ENCODE data around the gene NBDY. TPM values are rescaled to one million over a fixed set of nuclear protein-coding genes. Genes with fewer than 3 reads are reported as not detected.
A peak's percentile ranks its signal among the peaks of the same experiment; 100 is the strongest.
"Not testable (repeated sequence)": the region's sequence is repeated elsewhere in the genome, so short reads cannot be mapped to it uniquely, and the experiment has no call there.

The NBDY gene
- total RNA-seq: 29.3 and 36.7 TPM in 2 replicates

GRCh38 chrX:56729152-56729850 is at the start of gene NBDY:
NBDY (plus strand) TSS chrX:56729243; CDS start chrX:56729354, 111 bp downstream.
- DNase-seq (ENCODE audit: low spot score): peak; percentile 2
- peak within 1 kb of the TSS; percentile 92 for H3K4me3 Mint-ChIP-seq
- intact Hi-C loops (cut with micrococcal nuclease): loop anchor here (2.0 to 5.0 kb wide), 3 partner anchors 332 to 1010 kb away; no protein-coding TSS in a partner anchor
- no peaks in the 10 kb centered on the region for H3K27me3 Mint-ChIP-seq (ENCODE audit: insufficient read depth)
- H3K4me1 Mint-ChIP-seq (ENCODE audit: low read depth): peaks cover 21% of the 10 kb centered on the region
- H3K9me3 Mint-ChIP-seq: no peaks in the 10 kb centered on the region
- H3K27ac Mint-ChIP-seq: peak within 1 kb of the TSS; percentile 86
- peaks cover 3% of the 10 kb centered on the region for H3K36me3 Mint-ChIP-seq (ENCODE audit: low read depth)

GRCh38 chrX:56704530-56704929 is 24.5 kb upstream of the NBDY start:
- DNase-seq (ENCODE audit: low spot score); H3K4me1 Mint-ChIP-seq (ENCODE audit: low read depth); H3K4me3 Mint-ChIP-seq; H3K27ac Mint-ChIP-seq; intact Hi-C loops (cut with micrococcal nuclease); H3K36me3 Mint-ChIP-seq (ENCODE audit: low read depth); H3K9me3 Mint-ChIP-seq; H3K27me3 Mint-ChIP-seq (ENCODE audit: insufficient read depth): not testable (repeated sequence)

- Mint-ChIP-seq H3K4me3 (no peak overlapping the region), H3K27ac (no peak overlapping the region), H3K27me3 (ENCODE audit: insufficient read depth) (no peaks in the 10 kb centered on the region), H3K36me3 (ENCODE audit: low read depth) (no peaks in the 10 kb centered on the region), H3K4me1 (ENCODE audit: low read depth) (peaks cover 11% of the 10 kb centered on the region), H3K9me3 (no peaks in the 10 kb centered on the region)
- intact Hi-C loops (cut with micrococcal nuclease): loop anchor here (1.0 to 5.0 kb wide), 4 partner anchors 329 to 494 kb away; partner anchors contain the start of gene KLF8
- peak; percentile 10 for DNase-seq (ENCODE audit: low spot score)
Measured at GRCh38 chrX:56726605-56727004, 2.4 kb upstream of the NBDY start.

- DNase-seq (ENCODE audit: low spot score): no peak
- Mint-ChIP-seq H3K9me3 (no peaks in the 10 kb centered on the region), H3K4me3 (no peak overlapping the region), H3K4me1 (ENCODE audit: low read depth) (peaks cover 17% of the 10 kb centered on the region), H3K27ac (no peak overlapping the region), H3K27me3 (ENCODE audit: insufficient read depth) (no peaks in the 10 kb centered on the region), H3K36me3 (ENCODE audit: low read depth) (peaks cover 3% of the 10 kb centered on the region)
- intact Hi-C loops (cut with micrococcal nuclease): loop anchor here (5.0 kb wide), 2 partner anchors 330 to 360 kb away; no protein-coding TSS in a partner anchor
Measured at GRCh38 chrX:56727531-56727930, 1.5 kb upstream of the NBDY start.

- peak overlapping the region; percentile 11 for H3K27ac Mint-ChIP-seq
Measured at GRCh38 chrX:56728321-56728720, 722 bp upstream of the NBDY start.

GRCh38 chrX:56728752-56729151 is 291 bp upstream of the NBDY start:
- H3K36me3 Mint-ChIP-seq (ENCODE audit: low read depth): peaks cover 3% of the 10 kb centered on the region

More at GRCh38 chrX:56728321-56728720, 722 bp upstream of the NBDY start:
- H3K4me3 Mint-ChIP-seq: peak overlapping the region; percentile 45
- no peaks in the 10 kb centered on the region for H3K9me3 Mint-ChIP-seq
- peaks cover 17% of the 10 kb centered on the region for H3K4me1 Mint-ChIP-seq (ENCODE audit: low read depth)
- H3K36me3 Mint-ChIP-seq (ENCODE audit: low read depth): peaks cover 3% of the 10 kb centered on the region
- intact Hi-C loops (cut with micrococcal nuclease): loop anchor here (1.0 to 5.0 kb wide), 4 partner anchors 331 to 1010 kb away; no protein-coding TSS in a partner anchor
- no peak for DNase-seq (ENCODE audit: low spot score)
- H3K27me3 Mint-ChIP-seq (ENCODE audit: insufficient read depth): no peaks in the 10 kb centered on the region

GRCh38 chrX:56733459-56734046 is 4.5 kb downstream of the NBDY start:
- DNase-seq (ENCODE audit: low spot score): peak; percentile 12
- Mint-ChIP-seq H3K27me3 (ENCODE audit: insufficient read depth) (no peaks in the 10 kb centered on the region), H3K9me3 (no peaks in the 10 kb centered on the region), H3K4me3 (no peak overlapping the region), H3K4me1 (ENCODE audit: low read depth) (peaks cover 12% of the 10 kb centered on the region), H3K27ac (peak overlapping the region; percentile 40), H3K36me3 (ENCODE audit: low read depth) (peaks cover 16% of the 10 kb centered on the region)
- intact Hi-C loops (cut with micrococcal nuclease): loop anchor here (5.0 kb wide), 1 partner anchor 826 kb away; no protein-coding TSS in a partner anchor

More at GRCh38 chrX:56728752-56729151, 291 bp upstream of the NBDY start:
- intact Hi-C loops (cut with micrococcal nuclease): loop anchor here (1.0 to 5.0 kb wide), 4 partner anchors 331 to 1010 kb away; no protein-coding TSS in a partner anchor
- H3K4me1 Mint-ChIP-seq (ENCODE audit: low read depth): peaks cover 20% of the 10 kb centered on the region
- H3K4me3 Mint-ChIP-seq: peak overlapping the region; percentile 92
- H3K27ac Mint-ChIP-seq: peak overlapping the region; percentile 86
- no peaks in the 10 kb centered on the region for H3K9me3 Mint-ChIP-seq
- DNase-seq (ENCODE audit: low spot score): no peak
- no peaks in the 10 kb centered on the region for H3K27me3 Mint-ChIP-seq (ENCODE audit: insufficient read depth)

GRCh38 chrX:56736219-56736618 is 7.2 kb downstream of the NBDY start:
- intact Hi-C loops (cut with micrococcal nuclease): no loop called here
- peaks cover 25% of the 10 kb centered on the region for H3K36me3 Mint-ChIP-seq (ENCODE audit: low read depth)
- peaks cover 18% of the 10 kb centered on the region for H3K4me1 Mint-ChIP-seq (ENCODE audit: low read depth)
- peaks cover 4% of the 10 kb centered on the region for H3K9me3 Mint-ChIP-seq
- DNase-seq (ENCODE audit: low spot score): no peak
- no peak overlapping the region for H3K27ac Mint-ChIP-seq
- H3K27me3 Mint-ChIP-seq (ENCODE audit: insufficient read depth): no peaks in the 10 kb centered on the region
- no peak overlapping the region for H3K4me3 Mint-ChIP-seq

GRCh38 chrX:56738670-56739069 is 9.6 kb downstream of the NBDY start:
- Mint-ChIP-seq H3K36me3 (ENCODE audit: low read depth) (peaks cover 41% of the 10 kb centered on the region), H3K9me3 (peaks cover 17% of the 10 kb centered on the region), H3K27me3 (ENCODE audit: insufficient read depth) (no peaks in the 10 kb centered on the region), H3K4me1 (ENCODE audit: low read depth) (peaks cover 8% of the 10 kb centered on the region), H3K4me3 (no peak overlapping the region), H3K27ac (no peak overlapping the region)
- no peak for DNase-seq (ENCODE audit: low spot score)
- intact Hi-C loops (cut with micrococcal nuclease): no loop called here

- no peak for DNase-seq (ENCODE audit: low spot score)
- Mint-ChIP-seq H3K27ac (peak overlapping the region; percentile 15), H3K27me3 (ENCODE audit: insufficient read depth) (no peaks in the 10 kb centered on the region), H3K9me3 (peaks cover 17% of the 10 kb centered on the region), H3K4me3 (no peak overlapping the region), H3K36me3 (ENCODE audit: low read depth) (peaks cover 32% of the 10 kb centered on the region), H3K4me1 (ENCODE audit: low read depth) (peaks cover 11% of the 10 kb centered on the region)
- intact Hi-C loops (cut with micrococcal nuclease): no loop called here
Measured at GRCh38 chrX:56744996-56745395, 16.0 kb downstream of the NBDY start.

GRCh38 chrX:56746996-56747395 is 18.0 kb downstream of the NBDY start:
- peaks cover 7% of the 10 kb centered on the region for H3K4me1 Mint-ChIP-seq (ENCODE audit: low read depth)
- H3K27me3 Mint-ChIP-seq (ENCODE audit: insufficient read depth): no peaks in the 10 kb centered on the region
- H3K4me3 Mint-ChIP-seq: no peak overlapping the region
- H3K27ac Mint-ChIP-seq: no peak overlapping the region
- intact Hi-C loops (cut with micrococcal nuclease): no loop called here
- H3K9me3 Mint-ChIP-seq: peaks cover 6% of the 10 kb centered on the region
- H3K36me3 Mint-ChIP-seq (ENCODE audit: low read depth): peaks cover 17% of the 10 kb centered on the region
- DNase-seq (ENCODE audit: low spot score): no peak

- Mint-ChIP-seq H3K9me3 (peaks cover 3% of the 10 kb centered on the region), H3K4me1 (ENCODE audit: low read depth) (peaks cover 20% of the 10 kb centered on the region), H3K27ac (no peak overlapping the region), H3K36me3 (ENCODE audit: low read depth) (peaks cover 15% of the 10 kb centered on the region), H3K27me3 (ENCODE audit: insufficient read depth) (no peaks in the 10 kb centered on the region), H3K4me3 (no peak overlapping the region)
- DNase-seq (ENCODE audit: low spot score): no peak
- intact Hi-C loops (cut with micrococcal nuclease): no loop called here
Measured at GRCh38 chrX:56751071-56751470, 22.0 kb downstream of the NBDY start.

GRCh38 chrX:56757327-56757726 is 28.3 kb downstream of the NBDY start:
- no peak overlapping the region for H3K27ac Mint-ChIP-seq
- no peaks in the 10 kb centered on the region for H3K27me3 Mint-ChIP-seq (ENCODE audit: insufficient read depth)
- H3K4me1 Mint-ChIP-seq (ENCODE audit: low read depth): peaks cover 34% of the 10 kb centered on the region
- no peak for DNase-seq (ENCODE audit: low spot score)
- H3K4me3 Mint-ChIP-seq: no peak overlapping the region
- peaks cover 15% of the 10 kb centered on the region for H3K36me3 Mint-ChIP-seq (ENCODE audit: low read depth)
- H3K9me3 Mint-ChIP-seq: peaks cover 3% of the 10 kb centered on the region
- intact Hi-C loops (cut with micrococcal nuclease): no loop called here
